Measurements from ENCODE around the gene TBCCD1.
"Not testable (repeated sequence)": the region's sequence is repeated elsewhere in the genome, so short reads cannot be mapped to it uniquely, and the experiment has no call there.

The TBCCD1 gene

GRCh38 chr3:186517218-186517617, 49.9 kb downstream of the TBCCD1 start:
- DNase-seq = no peak

- DNase-seq = no peak
These were observed 50.5 kb downstream of the TBCCD1 start for GRCh38 chr3:186516646-186517045.

GRCh38 chr3:186515125-186515524, 52.0 kb downstream of the TBCCD1 start:
- DNase-seq = no peak

DNA sequence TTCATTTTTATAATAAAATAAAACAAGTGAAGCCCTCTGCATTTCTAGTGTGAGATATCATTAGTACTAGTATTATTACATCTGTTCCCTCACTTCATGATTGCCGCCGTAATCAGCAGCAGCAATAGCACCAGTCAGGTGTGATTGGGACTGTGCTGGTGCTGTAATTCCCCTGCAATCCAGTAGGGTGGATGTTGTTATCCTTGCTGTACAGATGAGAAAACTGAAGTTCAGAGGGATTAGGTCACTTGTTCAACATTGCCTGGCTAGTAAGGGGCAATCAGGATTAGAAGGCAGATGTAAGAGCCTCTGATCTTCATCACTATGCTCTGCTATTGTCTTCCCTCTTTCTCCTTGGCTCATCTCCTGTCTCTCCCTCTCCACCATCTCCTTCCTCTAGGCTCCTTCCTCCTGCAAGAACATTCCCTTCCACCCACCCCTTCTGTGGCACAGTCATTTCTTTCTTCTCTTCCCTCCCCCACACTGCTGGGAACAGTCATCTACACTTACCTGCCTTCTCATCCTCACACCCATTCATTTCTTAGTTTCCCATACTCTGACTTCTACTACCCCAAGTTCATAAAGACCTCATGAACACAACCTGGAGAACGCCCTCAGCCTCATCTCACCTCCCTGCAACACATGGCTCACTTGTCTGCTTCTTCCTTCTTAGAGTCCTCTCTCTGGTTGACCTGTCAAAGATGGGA, 52.7 kb downstream of the TBCCD1 start:
- DNase-seq = no peak

DNA sequence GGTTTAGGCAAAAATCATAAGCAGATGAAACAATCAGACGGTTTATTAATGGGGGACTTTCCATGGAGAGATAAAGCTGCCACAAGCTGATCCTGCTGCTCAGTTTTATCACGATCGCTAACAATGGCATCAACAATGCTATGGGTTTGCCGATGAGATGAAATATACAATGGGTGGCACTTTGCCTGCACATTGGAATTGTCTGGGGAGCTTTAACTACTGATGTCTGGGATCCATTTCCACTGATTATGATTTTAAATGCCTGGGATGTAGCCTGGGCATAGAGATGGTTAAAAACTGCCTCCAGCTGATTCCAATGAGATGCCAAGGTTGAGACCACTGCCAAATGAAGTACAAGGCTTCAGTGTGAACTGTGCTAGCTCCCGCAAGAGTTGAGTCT, 53.8 kb downstream of the TBCCD1 start:
- no peak for DNase-seq

GRCh38 chr3:186512570-186513302, 54.4 kb downstream of the TBCCD1 start:
- DNase-seq = no peak

GRCh38 chr3:186511702-186512101, 55.4 kb downstream of the TBCCD1 start:
- no peak for DNase-seq

DNA sequence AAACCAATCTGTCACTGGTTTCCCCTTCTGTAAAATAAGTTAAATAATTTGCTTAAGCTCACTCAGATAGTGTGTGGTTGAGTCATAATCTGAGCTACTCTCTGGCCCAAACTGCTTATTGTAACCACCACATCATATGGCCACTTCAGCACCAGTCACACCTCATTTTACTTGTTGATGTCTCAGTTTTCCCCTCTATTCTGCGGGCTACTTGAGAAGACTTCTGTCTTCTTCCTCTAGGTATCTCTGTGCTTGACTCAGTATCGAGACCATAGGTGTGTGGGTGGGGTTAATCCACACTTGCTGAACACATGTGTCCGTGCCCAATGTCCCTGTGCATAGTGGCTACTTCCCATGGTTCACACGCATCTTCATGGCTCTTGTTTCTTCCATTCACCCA, 55.9 kb downstream of the TBCCD1 start:
- DNase-seq = no peak

DNA sequence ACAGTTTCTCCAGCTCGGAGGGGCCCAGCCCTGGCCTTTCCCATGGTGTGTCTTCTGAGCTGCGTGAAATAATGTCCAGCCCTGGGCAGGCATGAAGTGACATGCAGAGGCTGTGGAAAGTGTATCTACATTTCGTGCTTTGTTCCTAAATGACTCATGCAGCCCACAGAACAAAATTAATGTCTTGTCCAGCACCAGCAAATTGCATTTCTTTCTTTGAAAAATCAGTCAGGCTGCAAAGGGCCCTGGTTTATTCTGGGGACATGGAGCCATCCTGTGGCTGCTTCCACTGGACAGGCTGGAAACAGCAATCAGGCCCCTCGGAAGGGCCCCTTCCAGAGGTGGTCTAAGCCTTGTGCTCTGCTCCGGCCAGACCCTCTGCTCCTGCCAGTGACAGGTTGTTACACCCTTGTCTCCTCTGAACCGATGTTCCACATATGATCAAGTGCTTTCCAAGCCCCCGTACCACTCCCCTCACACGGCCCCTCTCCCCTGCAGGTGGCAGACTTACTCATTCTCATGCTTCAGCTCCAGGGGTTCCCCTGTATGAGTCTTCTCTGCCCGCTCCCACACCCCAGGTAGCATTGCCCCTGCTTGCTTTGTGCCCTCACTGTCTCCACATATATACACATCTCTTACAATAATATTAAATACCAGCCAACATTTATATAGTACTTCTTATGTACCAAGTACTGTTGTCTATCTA, 56.6 kb downstream of the TBCCD1 start:
- no peak for DNase-seq

DNA sequence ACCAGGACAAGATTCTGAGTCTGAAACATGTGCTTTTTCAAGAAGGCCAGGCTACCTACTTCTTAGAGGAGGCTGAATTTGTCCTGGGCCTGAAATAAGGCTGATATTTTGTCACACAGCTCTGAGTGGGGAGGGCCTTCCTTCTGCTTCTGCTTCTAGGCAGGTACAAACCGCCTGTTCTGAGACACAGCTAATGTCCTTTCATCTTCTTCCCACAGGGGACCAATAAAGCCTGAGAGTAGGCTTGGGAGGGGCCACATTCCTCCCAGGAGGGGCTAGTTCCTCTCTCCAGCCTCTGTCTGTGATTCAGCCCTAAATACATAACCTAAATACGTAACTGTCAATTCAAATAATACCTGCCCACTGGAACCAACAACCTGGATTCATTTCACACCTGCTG, 57.7 kb downstream of the TBCCD1 start:
- DNase-seq = peak; percentile 64

DNA sequence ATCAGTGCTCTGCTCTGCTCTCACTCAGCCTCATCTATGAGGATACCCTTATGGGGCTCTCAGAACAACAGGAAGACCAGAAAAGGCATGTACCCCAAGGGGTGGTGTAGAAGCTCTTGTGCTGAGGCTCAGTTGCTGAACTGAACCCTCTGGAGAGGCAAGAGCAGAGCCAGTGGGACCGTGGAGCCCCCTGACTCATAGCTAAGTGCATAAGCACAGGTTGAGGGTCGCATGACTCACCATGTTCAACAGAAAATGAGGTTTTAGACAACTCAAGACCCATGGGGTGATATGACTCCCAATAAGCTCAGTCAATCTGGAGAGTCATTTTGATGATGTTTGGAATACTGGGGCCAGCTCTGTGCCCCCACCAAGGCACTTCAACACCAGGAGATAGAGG, 60.3 kb downstream of the TBCCD1 start:
- no peak for DNase-seq

GRCh38 chr3:186506191-186506739, 60.9 kb downstream of the TBCCD1 start:
- DNase-seq = no peak

DNA sequence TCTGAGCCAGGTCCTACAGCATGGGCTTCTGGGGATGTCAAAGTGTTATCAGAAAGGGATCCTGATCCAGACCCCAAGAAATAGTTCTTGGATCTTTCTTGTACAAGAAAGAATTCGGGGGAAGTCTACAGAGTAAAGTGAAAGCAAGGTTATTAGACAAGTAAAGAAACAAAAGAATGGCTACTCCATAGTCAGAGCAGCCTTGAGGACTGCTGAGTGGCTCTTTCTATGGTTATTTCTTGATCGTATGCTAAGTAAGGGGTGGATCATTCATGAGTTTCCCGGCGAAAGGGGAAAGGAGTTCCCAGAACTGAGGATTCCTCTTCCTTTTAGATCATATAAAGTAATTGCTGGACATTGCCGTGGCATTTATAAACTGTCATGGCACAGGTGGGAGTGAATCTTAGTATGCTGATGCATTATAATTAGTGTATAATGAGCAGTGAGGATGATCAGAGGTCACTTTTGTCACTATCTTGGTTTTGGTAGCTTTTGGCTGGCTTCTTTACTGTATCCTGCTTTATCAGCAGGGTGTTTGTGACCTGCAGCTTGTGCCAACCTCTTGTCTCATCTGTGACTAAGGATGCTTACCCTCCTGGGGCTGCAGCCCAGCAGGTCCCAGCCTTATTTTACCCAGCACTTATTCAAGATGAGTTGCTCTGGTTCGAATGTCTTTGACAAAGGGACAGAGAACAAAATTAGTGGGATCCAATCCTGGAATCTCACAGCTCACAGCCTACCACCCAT, 64.0 kb downstream of the TBCCD1 start:
- no peak for DNase-seq

- DNase-seq = no peak
These were observed 64.8 kb downstream of the TBCCD1 start for GRCh38 chr3:186502138-186502948.

DNA sequence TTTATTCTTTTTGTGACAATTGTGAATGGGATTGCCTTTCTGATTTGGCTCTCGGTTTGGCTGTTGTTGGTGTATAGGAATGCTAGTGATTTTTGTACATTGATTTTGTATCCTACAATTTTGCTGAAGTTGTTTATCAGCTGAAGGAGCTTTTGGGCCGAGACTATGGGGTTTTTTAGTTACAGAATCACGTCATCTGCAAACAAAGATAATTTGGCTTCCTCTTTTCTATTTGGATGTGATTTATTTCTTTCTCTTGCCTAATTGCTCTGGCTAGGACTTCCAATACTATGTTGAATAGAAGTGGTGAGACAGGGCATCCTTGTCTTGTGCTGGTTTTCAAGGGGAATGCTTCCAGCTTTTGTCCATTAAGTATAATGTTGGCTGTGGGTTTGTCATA, 67.2 kb downstream of the TBCCD1 start:
- not testable (repeated sequence) for DNase-seq

DNA sequence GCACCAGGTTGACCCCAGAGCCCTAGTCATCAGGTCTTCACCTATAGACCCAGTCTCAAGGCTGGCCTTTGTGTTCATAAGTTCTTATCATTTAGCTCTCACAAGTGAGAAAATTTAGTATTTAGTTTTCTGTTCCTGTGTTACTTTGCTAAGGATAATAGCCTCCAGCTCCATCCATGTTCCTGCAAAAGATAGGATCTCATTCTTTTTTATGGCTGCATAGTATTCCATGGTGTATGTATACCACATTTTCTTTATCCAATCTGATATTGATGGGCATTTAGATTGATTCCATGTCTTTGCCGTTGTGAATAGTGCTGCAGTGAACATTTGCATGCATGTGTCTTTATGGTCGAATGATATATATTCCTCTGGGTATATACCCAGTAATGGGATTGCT, 69.1 kb downstream of the TBCCD1 start:
- not testable (repeated sequence) for DNase-seq

GRCh38 chr3:186497608-186498007, 69.5 kb downstream of the TBCCD1 start:
- no peak for DNase-seq

- no peak for DNase-seq
These were observed 70.5 kb downstream of the TBCCD1 start for GRCh38 chr3:186496635-186497034.
